NCI-H446 (cell line): Measurements from ENCODE around the gene GLRA2.

ENCODE experiments used
- DNase-seq, 2 experiments: peaks; one replicate each; lab custom pipeline; 2025; lab: John Stamatoyannopoulos, UW

The GLRA2 gene

DNA sequence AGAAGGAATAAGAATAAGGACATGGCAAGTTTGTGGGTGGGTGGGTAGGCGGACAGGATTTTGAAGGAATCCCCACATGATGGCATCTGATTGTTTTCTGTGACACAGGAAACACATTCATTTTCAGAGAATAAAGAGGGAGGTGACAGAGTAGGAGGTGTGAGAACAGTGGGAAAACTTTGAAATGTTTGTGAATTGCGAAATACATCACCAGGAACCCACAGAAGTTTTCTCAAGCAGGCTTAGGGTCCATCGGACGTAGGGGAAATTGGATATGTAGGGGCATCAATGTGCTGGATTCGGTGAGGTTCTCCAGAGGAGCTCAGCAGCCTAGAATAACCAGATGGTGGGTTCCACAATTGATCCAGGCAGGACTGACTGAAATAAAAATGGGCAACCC is 171.6 kb downstream of the GLRA2 start:
- no peak for DNase-seq

DNA sequence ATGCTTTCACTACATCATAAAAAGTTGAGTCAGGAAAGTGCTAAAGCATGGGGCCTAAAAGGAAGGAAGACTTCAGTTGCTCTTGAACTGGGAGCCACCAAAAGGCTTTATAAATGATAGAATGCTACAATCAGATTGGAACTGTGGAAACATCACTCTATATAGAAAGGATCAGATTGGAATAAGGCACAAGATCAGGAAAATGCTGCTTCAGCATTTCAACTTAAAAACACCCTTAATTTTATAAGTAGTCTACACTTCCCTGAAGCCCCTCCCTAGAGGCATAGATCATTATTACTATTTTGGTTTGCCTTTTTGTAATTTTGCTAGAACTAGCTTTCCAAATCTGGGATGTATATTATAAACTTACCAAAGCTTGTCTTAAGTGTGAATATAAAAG is 172.8 kb downstream of the GLRA2 start:
- no peak for DNase-seq

DNA sequence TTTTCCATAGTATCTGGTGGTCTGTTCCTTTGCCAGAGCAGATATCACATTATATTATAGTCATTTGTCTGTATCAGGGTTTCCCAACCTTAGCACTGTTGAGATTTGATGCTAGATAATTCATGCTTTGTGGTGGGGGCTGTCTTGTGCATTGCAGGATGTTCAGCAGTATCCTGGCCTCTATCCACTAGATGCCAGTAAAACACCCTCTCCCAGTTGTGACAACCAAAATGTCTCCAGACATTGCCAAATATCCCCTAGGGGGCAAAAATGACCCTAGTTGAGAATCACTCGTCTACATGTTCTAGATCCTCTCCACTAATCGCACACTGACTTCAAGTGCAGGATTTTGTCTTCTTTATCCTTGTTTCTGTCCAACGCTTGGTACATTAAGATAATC is 182.8 kb downstream of the GLRA2 start:
- DNase-seq: no peak

DNA sequence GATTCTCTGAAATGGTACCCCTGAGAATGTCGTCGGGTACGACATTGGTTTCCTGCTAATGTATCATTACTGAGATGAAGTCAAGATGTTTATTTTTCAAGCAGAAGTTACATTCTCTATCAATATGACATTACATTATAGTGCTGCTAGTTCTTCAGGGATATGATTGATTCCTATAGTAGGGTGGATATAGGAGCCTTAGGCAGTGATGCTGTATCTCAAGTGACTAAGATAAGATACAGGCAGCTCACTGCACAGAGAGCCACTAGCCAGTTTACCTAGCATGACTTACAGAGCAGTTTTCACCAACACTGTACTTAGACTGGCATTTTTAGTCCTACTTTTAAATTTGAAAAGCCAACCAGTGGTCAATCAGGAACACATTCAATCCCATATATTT is 188.6 kb downstream of the GLRA2 start:
- no peak for DNase-seq

DNA sequence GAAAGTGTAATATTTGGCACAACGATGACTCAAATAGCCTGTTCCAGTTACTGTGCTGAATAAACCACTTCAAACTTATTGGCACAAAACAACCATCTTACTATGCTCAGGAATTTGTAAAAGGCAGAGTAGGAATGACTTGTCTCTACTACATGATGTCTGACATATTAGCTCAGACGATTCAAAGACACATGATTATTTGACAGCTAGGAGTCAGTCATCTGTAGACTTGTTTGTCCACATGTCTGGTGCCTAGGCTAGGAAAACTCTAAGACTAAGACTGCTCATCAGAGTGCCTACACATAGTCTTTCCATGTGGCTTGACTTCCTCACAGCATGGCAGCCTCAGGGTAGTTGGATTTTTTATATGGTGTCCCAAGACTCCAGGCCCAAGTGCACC is 189.1 kb downstream of the GLRA2 start:
- DNase-seq: no peak

DNA sequence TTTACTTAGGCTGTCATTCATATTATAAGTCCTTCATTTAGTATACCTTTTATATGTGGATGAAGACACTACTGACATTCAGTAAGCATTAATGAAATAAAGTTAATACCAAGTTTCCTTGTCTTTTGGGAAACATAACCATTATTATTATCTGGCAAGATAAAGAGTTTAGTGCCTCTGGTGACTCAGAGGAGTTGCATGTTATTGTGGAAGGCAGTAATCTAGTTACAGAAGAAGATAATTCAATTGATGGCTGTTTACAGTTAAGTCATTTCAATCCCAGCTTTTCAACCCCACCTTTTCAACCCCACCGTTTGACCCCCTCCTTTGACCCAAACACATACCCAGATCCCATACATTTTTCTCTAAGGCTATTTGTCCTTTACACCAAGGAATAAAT is 199.7 kb downstream of the GLRA2 start:
- DNase-seq: no peak

DNA sequence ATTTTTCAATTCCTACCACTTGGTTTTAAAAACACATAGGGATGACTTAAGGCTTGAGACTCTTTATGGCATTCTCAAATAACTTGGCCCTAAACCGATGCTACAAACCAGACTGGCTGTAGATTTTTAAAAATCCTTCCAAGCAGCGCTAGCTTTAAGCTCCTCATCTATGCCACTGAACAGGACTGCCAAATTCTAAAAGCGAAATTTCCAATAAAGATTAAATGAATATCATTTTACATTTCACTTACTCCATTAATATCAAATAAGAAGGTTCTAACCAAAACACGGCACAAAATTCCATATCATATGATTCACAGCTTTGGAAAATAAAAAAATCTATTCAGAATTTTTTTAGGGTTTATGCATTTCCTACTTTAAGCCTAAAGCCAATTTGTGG is 209.3 kb downstream of the GLRA2 start:
- no peak for DNase-seq

DNA sequence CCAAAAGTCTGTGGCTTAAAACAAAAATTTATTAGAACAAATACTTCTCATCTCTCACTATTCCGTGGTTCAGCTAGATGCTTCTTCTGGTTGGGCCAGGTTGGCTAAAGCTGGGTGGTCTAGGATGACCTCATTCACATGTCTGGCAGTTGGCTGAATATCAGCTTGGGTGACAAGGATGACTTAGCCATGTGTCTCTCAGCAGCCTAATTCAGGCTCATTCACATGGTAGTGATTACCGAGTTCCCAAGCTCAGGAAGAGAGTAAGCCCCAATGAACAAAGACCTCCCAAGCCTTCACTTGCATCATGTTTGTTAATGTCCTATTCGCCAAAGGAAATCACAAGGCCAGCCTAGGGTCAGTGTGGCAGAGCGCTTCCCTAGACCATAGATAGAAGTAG is 224.1 kb downstream of the GLRA2 start:
- no peak for DNase-seq

DNA sequence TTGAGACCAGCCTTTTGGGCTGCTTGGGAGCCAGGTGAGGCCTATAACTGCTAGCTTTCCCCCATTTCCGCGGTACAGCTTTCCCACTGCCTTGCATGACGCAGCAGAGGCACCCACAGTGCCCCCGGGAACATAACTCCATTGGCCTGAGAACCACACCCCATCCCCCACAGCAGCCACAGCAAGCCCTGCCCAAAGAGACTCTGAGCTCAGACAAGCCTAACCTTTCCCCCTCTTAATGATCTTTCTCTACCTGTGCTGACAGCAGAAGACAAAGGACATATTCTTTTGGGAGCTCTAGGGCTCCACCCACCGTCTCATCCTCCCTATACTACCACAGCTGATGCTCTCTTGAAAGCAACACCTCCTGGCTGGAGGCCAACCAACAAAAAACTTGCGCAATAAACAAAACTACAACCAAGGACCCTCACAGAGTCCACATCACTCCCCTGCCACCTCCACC is 228.7 kb downstream of the GLRA2 start:
- no peak for DNase-seq

DNA sequence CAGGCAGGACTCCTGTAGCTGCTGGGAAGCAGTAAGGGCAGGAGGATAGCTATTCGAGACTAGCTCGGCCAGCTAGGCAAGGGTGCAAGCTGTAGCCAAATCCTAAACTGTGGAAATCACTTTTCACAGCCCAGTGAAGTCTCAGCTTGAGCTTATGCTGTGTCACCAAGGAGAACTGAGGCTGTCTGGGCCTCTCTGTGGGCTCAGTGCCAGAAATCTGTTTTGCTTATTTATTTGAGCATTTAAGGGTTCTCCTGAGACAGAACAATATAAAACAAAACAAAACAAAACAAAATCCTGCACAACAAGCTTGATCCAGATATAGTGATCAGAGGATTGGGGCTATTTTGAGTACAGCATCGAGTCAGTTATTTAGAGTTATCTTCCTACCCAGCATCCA is 246.1 kb downstream of the GLRA2 start:
- no peak for DNase-seq

DNA sequence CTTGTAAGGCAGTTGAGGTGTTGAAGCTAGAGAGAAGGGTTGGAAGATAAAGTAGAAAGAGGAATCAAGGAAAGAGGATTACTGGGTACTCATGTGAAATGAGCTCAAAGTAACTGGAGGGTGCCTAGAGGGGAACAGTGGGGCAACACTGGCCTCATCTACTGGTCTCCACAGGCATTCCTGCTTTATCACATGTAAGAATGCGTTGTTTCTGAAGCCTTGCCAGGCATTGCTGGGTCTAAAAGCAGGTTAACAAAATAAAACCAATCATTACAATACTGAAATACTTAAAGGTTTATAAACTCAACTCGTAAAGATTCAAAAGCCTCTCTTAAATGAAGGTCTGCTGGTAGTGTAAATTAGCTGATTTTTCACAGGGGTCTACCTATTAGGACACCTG is 247.6 kb downstream of the GLRA2 start:
- DNase-seq: no peak

DNA sequence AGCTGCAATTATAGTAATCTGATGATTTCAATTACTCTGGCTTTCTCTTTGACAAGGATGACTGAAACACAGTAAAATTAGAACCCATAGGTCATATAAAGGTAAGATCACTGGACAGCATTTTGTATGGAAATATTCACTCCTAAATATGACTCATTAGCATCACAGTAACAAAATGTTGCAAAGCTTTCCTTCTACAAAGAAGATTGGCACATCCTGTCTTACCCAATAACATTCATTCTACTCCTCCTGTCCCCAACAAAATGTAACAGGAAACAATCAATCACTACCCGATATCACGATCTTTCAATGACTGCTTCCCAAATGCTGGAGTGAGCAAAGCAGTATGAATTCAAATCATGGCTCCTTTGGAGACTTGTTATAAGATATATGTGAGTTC is 248.2 kb downstream of the GLRA2 start:
- no peak for DNase-seq

DNA sequence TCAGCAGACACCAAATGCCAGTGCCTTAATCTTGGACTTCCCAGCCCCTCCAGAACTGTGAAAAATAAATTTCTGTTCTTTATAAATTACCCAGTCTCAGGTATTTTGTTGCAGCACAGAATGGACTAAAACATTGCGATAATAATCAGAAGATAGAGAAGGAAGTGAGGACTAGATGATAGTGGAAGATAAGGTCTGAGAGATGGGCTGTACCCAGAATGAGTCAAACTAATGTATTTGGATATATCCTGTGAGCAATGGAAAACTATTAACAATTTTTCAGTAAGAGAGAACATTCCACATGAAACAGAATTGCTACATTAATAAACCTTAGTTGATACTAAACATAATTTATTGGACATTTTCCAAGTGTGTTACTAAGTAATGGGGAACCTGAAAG is 250.2 kb downstream of the GLRA2 start:
- no peak for DNase-seq
